Spleen (tissue), 3 donors: ENCODE data around the gene PRODH2.

Experiments
- POLR2A ChIP-seq, 3 donors: fragments of 450-650 bp; IDR thresholded peaks; one replicate each; pipeline ENCODE4 v1.5.1; 2017; ENCODE audit warnings: antibody characterized with exemption in 3 of 3, mild to moderate bottlenecking in 1 of 3
- POLR2AphosphoS5 ChIP-seq, 3 donors: sonication (generic); formaldehyde crosslinking; IDR thresholded peaks; one replicate each; pipeline ENCODE4 v1.5.1; 2017; ENCODE audit warnings: antibody characterized with exemption in 3 of 3

DNA sequence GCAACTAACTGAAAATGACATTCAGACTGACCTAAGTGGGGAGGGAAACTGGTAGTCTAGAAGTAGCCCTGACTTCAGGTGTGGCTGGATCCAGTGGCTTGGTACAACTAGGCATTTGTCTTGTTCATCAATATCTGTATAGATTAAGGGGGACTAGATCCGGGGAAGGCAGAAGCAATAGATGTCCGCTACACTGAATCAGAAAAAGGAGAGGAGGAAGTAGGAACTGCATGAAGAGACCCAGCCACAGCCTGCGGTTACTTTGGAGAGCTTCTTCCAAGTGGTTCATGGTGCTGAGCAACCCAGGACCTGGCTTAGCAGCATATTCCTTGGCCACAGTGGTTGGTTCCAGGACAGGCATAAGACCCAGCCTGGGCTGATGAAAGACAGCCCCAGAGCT is 9.9 kb upstream of the PRODH2 start:
- TF ChIP-seq POLR2A (IDR thresholded peaks at IDR 0.05) (no peak), POLR2AphosphoS5 (IDR thresholded peaks at IDR 0.05) (no peak)
